ENCODE measurements around the gene AATK. TPM values are rescaled to one million over a fixed set of nuclear protein-coding genes. Genes with fewer than 3 reads are reported as not detected.

The AATK gene
- total and polyA plus RNA-seq, 9 of the 15 experiments (the other 6 are each of a cell fraction or from before 2014, with no cell fraction given): 0.11 to 0.55 (median 0.38) TPM; not detected in 5

DNA sequence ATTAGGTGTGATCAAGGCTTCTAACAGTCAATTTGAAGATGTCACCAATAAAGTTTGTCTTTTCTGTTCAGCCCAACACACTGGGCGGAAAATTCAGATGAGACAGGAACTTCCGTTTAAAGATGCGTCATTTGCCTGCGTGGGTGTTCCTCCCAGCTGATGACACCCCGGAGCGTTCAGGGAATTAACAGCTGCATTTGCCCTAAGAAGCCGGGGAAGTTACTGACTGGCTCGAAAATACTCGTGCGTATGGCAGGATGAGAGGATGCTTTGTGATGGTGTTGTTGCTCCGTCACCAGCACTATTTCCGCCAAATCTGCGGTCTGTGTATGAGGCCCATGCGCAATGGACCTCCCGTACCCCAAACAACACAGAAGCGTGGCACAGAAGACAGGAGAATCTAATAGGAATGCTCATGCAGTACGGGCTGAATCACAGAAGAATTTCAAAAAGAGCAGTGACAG lies 12.6 kb downstream of the AATK start (continued):
- TF ChIP-seq, protein P1, sequence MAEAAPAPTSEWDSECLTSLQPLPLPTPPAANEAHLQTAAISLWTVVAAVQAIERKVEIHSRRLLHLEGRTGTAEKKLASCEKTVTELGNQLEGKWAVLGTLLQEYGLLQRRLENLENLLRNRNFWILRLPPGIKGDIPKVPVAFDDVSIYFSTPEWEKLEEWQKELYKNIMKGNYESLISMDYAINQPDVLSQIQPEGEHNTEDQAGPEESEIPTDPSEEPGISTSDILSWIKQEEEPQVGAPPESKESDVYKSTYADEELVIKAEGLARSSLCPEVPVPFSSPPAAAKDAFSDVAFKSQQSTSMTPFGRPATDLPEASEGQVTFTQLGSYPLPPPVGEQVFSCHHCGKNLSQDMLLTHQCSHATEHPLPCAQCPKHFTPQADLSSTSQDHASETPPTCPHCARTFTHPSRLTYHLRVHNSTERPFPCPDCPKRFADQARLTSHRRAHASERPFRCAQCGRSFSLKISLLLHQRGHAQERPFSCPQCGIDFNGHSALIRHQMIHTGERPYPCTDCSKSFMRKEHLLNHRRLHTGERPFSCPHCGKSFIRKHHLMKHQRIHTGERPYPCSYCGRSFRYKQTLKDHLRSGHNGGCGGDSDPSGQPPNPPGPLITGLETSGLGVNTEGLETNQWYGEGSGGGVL (CRISPR knock-in tag; IDR thresholded peaks at IDR 0.05): no peak
- TF ChIP-seq SAFB (IDR thresholded peaks at IDR 0.05; ENCODE audit: borderline replicate concordance, low read depth, low read length) (no peak), RBM17 (IDR thresholded peaks at IDR 0.05; ENCODE audit: borderline replicate concordance, low read depth, low read length) (no peak), COPS2 (conservative IDR thresholded peaks at IDR 0.05) (no peak), NCOR1 (IDR thresholded peaks at IDR 0.05) (no peak), NFE2 (IDR thresholded peaks at IDR 0.05; ENCODE audit: low read depth) (peak; percentile 54; the same call in 1 of the 2 replicates), ZC3H8 (IDR thresholded peaks at IDR 0.05) (no peak), KDM5B (IDR thresholded peaks at IDR 0.05; ENCODE audit: insufficient replicate concordance, low read depth, low read length) (no peak), ARID2 (IDR thresholded peaks at IDR 0.05) (no peak), CBX2 (IDR thresholded peaks at IDR 0.05; ENCODE audit: insufficient read depth, low read length, poor library complexity, severe bottlenecking) (no peak), ATF7 (IDR thresholded peaks at IDR 0.05) (peak; percentile 73; the same call in 1 of the 2 replicates), ARHGAP35 (IDR thresholded peaks at IDR 0.05; ENCODE audit: partially characterized antibody) (no peak), MAZ (CRISPR knock-in tag; conservative IDR thresholded peaks at IDR 0.05 in 1 of 2, IDR thresholded peaks at IDR 0.05 in 1 of 2) (0 out of 4 replicates have a peak, but pooled peaks of 1 of the 2 experiments have one; percentile 31), RBM39 (optimal IDR thresholded peaks at IDR 0.05; ENCODE audit: low read depth, low read length) (no peak), SMARCE1 (IDR thresholded peaks at IDR 0.05) (peak; percentile 66; the same call in 1 of the 2 replicates)
- TF ChIP-seq, protein P2, sequence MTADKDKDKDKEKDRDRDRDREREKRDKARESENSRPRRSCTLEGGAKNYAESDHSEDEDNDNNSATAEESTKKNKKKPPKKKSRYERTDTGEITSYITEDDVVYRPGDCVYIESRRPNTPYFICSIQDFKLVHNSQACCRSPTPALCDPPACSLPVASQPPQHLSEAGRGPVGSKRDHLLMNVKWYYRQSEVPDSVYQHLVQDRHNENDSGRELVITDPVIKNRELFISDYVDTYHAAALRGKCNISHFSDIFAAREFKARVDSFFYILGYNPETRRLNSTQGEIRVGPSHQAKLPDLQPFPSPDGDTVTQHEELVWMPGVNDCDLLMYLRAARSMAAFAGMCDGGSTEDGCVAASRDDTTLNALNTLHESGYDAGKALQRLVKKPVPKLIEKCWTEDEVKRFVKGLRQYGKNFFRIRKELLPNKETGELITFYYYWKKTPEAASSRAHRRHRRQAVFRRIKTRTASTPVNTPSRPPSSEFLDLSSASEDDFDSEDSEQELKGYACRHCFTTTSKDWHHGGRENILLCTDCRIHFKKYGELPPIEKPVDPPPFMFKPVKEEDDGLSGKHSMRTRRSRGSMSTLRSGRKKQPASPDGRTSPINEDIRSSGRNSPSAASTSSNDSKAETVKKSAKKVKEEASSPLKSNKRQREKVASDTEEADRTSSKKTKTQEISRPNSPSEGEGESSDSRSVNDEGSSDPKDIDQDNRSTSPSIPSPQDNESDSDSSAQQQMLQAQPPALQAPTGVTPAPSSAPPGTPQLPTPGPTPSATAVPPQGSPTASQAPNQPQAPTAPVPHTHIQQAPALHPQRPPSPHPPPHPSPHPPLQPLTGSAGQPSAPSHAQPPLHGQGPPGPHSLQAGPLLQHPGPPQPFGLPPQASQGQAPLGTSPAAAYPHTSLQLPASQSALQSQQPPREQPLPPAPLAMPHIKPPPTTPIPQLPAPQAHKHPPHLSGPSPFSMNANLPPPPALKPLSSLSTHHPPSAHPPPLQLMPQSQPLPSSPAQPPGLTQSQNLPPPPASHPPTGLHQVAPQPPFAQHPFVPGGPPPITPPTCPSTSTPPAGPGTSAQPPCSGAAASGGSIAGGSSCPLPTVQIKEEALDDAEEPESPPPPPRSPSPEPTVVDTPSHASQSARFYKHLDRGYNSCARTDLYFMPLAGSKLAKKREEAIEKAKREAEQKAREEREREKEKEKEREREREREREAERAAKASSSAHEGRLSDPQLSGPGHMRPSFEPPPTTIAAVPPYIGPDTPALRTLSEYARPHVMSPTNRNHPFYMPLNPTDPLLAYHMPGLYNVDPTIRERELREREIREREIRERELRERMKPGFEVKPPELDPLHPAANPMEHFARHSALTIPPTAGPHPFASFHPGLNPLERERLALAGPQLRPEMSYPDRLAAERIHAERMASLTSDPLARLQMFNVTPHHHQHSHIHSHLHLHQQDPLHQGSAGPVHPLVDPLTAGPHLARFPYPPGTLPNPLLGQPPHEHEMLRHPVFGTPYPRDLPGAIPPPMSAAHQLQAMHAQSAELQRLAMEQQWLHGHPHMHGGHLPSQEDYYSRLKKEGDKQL (CRISPR knock-in tag; IDR thresholded peaks at IDR 0.05; ENCODE audit: borderline replicate concordance): no peak
- TF ChIP-seq, protein P3, sequence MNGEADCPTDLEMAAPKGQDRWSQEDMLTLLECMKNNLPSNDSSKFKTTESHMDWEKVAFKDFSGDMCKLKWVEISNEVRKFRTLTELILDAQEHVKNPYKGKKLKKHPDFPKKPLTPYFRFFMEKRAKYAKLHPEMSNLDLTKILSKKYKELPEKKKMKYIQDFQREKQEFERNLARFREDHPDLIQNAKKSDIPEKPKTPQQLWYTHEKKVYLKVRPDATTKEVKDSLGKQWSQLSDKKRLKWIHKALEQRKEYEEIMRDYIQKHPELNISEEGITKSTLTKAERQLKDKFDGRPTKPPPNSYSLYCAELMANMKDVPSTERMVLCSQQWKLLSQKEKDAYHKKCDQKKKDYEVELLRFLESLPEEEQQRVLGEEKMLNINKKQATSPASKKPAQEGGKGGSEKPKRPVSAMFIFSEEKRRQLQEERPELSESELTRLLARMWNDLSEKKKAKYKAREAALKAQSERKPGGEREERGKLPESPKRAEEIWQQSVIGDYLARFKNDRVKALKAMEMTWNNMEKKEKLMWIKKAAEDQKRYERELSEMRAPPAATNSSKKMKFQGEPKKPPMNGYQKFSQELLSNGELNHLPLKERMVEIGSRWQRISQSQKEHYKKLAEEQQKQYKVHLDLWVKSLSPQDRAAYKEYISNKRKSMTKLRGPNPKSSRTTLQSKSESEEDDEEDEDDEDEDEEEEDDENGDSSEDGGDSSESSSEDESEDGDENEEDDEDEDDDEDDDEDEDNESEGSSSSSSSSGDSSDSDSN (IDR thresholded peaks at IDR 0.05; ENCODE audit: borderline replicate concordance in 1 of 2, low read depth in 2 of 2, low read length in 2 of 2): no peak
- TF ChIP-seq, protein P4, sequence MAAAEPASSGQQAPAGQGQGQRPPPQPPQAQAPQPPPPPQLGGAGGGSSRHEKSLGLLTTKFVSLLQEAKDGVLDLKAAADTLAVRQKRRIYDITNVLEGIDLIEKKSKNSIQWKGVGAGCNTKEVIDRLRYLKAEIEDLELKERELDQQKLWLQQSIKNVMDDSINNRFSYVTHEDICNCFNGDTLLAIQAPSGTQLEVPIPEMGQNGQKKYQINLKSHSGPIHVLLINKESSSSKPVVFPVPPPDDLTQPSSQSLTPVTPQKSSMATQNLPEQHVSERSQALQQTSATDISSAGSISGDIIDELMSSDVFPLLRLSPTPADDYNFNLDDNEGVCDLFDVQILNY (CRISPR knock-in tag; IDR thresholded peaks at IDR 0.05): no peak
